ENCODE measurements around the gene FNTB.

DNA sequence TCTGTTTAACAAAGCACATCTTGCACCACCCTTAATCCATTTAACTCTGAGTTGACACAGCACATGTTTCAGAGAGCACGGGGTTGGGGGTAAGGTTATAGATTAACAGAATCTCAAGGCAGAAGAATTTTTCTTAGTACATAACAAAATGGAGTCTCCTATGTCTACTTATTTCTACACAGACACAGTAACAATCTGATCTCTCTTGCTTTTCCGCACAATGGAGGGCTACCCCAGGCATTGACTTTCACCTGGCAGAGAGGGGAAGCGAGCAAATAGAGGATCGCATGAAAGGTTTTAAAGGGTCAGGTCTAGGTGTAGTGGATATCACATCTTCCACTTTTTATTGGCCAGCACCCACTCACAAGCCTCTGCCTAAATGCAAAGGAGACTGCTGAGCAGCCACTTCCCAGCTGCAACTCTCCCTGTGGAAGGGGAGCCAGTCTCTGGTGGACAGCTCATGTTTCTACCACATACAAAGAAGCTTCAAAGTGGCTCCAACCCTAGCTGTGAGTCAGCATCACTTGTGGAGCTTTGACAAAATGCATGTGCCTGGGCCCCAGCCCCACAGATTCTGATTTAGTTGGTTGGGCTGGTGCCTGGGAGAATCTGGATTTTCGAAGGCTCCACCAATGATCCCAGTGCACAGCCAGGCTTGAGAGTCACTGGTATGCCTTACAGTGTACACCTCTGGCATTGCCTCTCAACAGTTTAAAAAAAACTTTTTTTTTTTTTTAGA is 7.2 kb upstream of the FNTB start:
- TF ChIP-seq, protein P1, sequence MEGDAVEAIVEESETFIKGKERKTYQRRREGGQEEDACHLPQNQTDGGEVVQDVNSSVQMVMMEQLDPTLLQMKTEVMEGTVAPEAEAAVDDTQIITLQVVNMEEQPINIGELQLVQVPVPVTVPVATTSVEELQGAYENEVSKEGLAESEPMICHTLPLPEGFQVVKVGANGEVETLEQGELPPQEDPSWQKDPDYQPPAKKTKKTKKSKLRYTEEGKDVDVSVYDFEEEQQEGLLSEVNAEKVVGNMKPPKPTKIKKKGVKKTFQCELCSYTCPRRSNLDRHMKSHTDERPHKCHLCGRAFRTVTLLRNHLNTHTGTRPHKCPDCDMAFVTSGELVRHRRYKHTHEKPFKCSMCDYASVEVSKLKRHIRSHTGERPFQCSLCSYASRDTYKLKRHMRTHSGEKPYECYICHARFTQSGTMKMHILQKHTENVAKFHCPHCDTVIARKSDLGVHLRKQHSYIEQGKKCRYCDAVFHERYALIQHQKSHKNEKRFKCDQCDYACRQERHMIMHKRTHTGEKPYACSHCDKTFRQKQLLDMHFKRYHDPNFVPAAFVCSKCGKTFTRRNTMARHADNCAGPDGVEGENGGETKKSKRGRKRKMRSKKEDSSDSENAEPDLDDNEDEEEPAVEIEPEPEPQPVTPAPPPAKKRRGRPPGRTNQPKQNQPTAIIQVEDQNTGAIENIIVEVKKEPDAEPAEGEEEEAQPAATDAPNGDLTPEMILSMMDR (conservative IDR thresholded peaks at IDR 0.05) = no peak
- TF ChIP-seq ZFX (IDR thresholded peaks at IDR 0.05) = no peak
